HFF-Myc (cell line): ENCODE measurements around the gene ZNF319.

Experiments used
- DNase-seq: peaks from one replicate; pipeline ENCODE4 v3.0.0-alpha.2; 2011; ENCODE audit warnings: low read depth; ENCODE audit errors: extremely low read depth
- H3K4me3 ChIP-seq: replicated peaks from 2 replicates; pipeline ENCODE4 v1.5.1; 2011; ENCODE audit warnings: low read depth, mild to moderate bottlenecking, control low read depth, low read length
- CTCF ChIP-seq: IDR thresholded peaks from 2 replicates; pipeline ENCODE4 v1.5.1; 2012; ENCODE audit warnings: mild to moderate bottlenecking, low read depth, low read length, control low read depth; ENCODE audit errors: missing control alignments

ZNF319 gene

GRCh38 chr16:57999971-58000705 lies at the start of gene ZNF319:
TSS of gene ZNF319 (minus strand) at chr16:58000672. CDS start at chr16:57998265, 2,407 bp downstream.
- H3K4me3 ChIP-seq: peak within 1 kb of the TSS; percentile 68
- no peak for DNase-seq
- no peak for TF ChIP-seq CTCF

GRCh38 chr16:58049232-58050185 lies 49.0 kb upstream of the ZNF319 start:
- no peak overlapping the region for H3K4me3 ChIP-seq
- DNase-seq: no peak
- TF ChIP-seq CTCF: no peak

- TF ChIP-seq CTCF: no peak
- no peak for DNase-seq
- no peak overlapping the region for H3K4me3 ChIP-seq
These were observed 48.2 kb upstream of the ZNF319 start for GRCh38 chr16:58048494-58049231.

GRCh38 chr16:58047557-58048348 lies 47.3 kb upstream of the ZNF319 start:
- H3K4me3 ChIP-seq: no peak overlapping the region
- TF ChIP-seq CTCF: no peak
- DNase-seq: no peak

- no peak for TF ChIP-seq CTCF
- no peak for DNase-seq
- H3K4me3 ChIP-seq: no peak overlapping the region
These were observed 46.5 kb upstream of the ZNF319 start for GRCh38 chr16:58046936-58047335.
